GM10248 (cell line): Measurements from ENCODE around the gene FMN1.
A peak's percentile ranks its signal among the peaks of the same experiment; 100 is the strongest.
"Not testable (repeated sequence)": the region's sequence is repeated elsewhere in the genome, so short reads cannot be mapped to it uniquely, and the experiment has no call there.

ENCODE experiments used
- CTCF ChIA-PET: fragments of 300-600 bp; sonication (Branson Sonifier 250); formaldehyde crosslinking; extraction: SDS; loops from one replicate; lab custom pipeline; 2021; ENCODE audit warnings: antibody characterized with exemption; lab: Yijun Ruan, JAX
- POLR2A ChIA-PET: fragments of 350-650 bp; sonication (Branson Sonifier 250); formaldehyde crosslinking; extraction: SDS; loops from one replicate; lab custom pipeline; 2020; ENCODE audit warnings: antibody characterized with exemption; lab: Yijun Ruan, JAX
- DNase-seq: peaks from one replicate; pipeline ENCODE4 v3.0.0; 2012; ENCODE audit errors: extremely low spot score
- CTCF ChIP-seq: IDR thresholded peaks from 2 replicates; pipeline ENCODE4 v1.5.1; 2012; ENCODE audit warnings: mild to moderate bottlenecking, low read depth; ENCODE audit errors: extremely low read depth, missing control alignments, control extremely low read depth

FMN1 gene

GRCh38 chr15:32956006-32956405, 238.5 kb downstream of the FMN1 start:
- ChIA-PET POLR2A (interaction anchor here (0.7 kb wide), 1 partner anchor 93 kb away, joined by 3 read pairs; no protein-coding TSS in a partner anchor), CTCF (interaction anchor here (0.9 to 4.6 kb wide), 11 partner anchors 9 to 293 kb away, joined by 3 to 22 read pairs (median 7); no protein-coding TSS in a partner anchor)
- DNase-seq: peak; percentile 40
- TF ChIP-seq CTCF: peak; percentile 36

GRCh38 chr15:32953533-32953910, 241.0 kb downstream of the FMN1 start:
- CTCF ChIA-PET: interaction anchor here (0.8 to 4.6 kb wide), 4 partner anchors 10 to 291 kb away, joined by 3 to 22 read pairs (median 8); no protein-coding TSS in a partner anchor
- no peak for TF ChIP-seq CTCF
- DNase-seq: no peak
- POLR2A ChIA-PET: interaction anchor here (1.2 kb wide), 1 partner anchor 109 kb away, joined by 4 read pairs; no protein-coding TSS in a partner anchor

- TF ChIP-seq CTCF: no peak
- ChIA-PET POLR2A (interaction anchor here (1.2 kb wide), 1 partner anchor 109 kb away, joined by 4 read pairs; no protein-coding TSS in a partner anchor), CTCF (interaction anchor here (0.8 to 4.6 kb wide), 6 partner anchors 10 to 291 kb away, joined by 3 to 22 read pairs (median 5); no protein-coding TSS in a partner anchor)
- no peak for DNase-seq
These were observed 241.5 kb downstream of the FMN1 start for GRCh38 chr15:32952901-32953532.

- ChIA-PET CTCF (interaction anchor here (1.3 to 4.6 kb wide), 4 partner anchors 8 to 290 kb away, joined by 3 to 22 read pairs (median 6); no protein-coding TSS in a partner anchor), POLR2A (no interaction called here)
These were observed 242.6 kb downstream of the FMN1 start for GRCh38 chr15:32951736-32952464.

GRCh38 chr15:32950051-32950450, 244.5 kb downstream of the FMN1 start:
- CTCF ChIA-PET, POLR2A ChIA-PET, DNase-seq: not testable (repeated sequence)

More at GRCh38 chr15:32951736-32952464, 242.6 kb downstream of the FMN1 start:
- no peak for TF ChIP-seq CTCF
- DNase-seq: no peak

GRCh38 chr15:32946210-32946609, 248.3 kb downstream of the FMN1 start:
- DNase-seq: no peak
- CTCF ChIA-PET: interaction anchor here (0.9 to 1.9 kb wide), 3 partner anchors 10 to 283 kb away, joined by 3 to 5 read pairs (median 3); no protein-coding TSS in a partner anchor
- TF ChIP-seq CTCF: no peak
- POLR2A ChIA-PET: no interaction called here
